ENCODE data around the gene APBA2. TPM values are rescaled to one million over a fixed set of nuclear protein-coding genes. Genes with fewer than 3 reads are reported as not detected.
"Not testable (repeated sequence)": the region's sequence is repeated elsewhere in the genome, so short reads cannot be mapped to it uniquely, and the experiment has no call there.

Gene APBA2
- total and polyA plus RNA-seq, 5 donors = 0.17 to 0.95 (median 0.38) TPM

DNA sequence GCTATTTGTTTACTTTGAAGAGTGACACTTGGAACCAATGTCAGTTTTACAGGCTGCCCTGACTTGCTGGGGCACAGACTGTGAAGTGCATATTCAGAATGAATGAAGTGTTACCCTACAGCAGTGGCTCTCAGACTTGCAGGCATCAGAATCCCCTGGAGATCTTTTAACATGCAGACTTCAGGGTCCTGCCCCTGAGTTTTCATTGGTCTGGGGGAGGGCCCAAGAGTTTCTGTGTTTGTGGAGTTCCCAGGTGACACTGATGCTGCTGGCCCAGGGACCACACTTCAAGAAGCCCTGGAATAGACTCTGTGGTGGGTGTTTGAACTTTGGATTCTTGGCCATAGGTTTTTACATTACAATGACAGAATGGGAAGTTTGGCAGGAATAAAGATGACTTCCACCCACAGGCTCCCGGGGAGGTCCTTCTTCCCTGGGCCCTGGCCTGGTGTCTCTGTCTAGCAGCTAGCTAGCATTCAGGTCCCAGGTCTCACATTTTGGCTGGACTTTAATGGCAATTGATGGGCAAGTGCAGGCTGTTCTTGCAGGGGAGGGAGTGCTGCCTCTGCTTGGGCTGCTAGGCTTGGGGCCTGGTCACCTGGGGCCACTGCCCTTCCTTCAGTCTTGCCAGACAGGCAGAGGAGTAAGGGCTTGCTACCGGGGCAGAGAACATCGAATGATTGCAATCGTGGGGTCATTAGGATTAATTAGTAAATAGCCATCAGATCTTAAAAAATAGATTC, 149.0 kb downstream of the APBA2 start:
- peaks cover 3% of the 10 kb centered on the region for H3K9me3 ChIP-seq (ENCODE audit: control insufficient read depth, low read length)
- WGBS = 81% methylated on average over 4 of the region's 4 CpGs
- ATAC-seq = no peak
- H3K27ac ChIP-seq (ENCODE audit: low read length) = no peak overlapping the region
- no peaks in the 10 kb centered on the region for H3K4me1 ChIP-seq (ENCODE audit: control insufficient read depth, insufficient read depth, low read length)
- H3K27me3 ChIP-seq (ENCODE audit: control insufficient read depth, insufficient read depth) = no peaks in the 10 kb centered on the region
- intact Hi-C loops (cut with DNase I) = no loop called here
- H3K4me3 ChIP-seq (ENCODE audit: low read length) = no peak overlapping the region
- DNase-seq = no peak

DNA sequence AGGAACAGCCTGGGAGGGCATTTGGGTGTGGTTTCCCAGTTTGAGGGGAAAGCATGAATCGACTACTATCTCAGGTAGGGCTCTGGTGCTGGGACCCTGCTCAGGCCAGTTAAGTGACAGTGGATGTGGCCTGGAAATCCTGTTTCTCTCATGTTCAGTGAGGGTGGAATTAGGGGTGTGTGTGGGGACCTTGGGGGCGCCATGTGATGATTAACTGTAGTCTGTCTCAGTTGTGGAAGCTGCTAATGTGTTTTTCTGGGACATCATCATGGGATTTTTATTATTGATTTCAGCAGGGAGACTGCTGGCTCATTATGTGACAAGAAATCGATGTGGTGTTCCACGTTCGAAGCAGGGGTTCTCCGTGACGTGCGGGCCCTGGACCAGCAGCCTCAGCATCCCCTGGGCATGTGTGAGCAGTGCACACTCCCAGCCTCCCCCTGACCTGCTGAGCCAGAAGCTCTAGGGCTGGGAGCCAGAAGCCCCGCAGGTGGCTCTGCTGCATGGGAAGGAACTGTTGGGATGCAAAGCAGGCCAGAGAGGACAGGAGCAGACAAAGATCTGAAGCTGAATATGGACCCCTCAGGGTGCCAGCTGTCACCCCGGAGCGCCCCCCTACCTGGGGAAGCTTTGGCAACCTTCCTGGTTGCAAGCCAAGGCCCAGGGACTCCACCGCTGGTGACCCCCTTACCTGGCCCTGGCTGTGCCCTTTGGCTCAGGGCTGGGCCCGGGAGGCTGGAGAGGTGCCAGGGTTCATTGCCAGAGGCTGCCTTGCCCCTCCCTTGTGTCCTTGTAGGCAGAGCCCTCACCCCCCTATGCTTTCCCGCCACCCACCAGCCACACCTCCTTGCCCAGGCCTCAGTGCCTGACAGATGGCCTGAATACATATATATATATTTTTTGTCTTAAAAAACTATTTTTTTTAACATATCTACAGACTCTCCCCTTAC, 149.8 kb downstream of the APBA2 start:
- Histone ChIP-seq H3K27me3 (ENCODE audit: control insufficient read depth, insufficient read depth) (no peaks in the 10 kb centered on the region), H3K4me3 (ENCODE audit: low read length) (no peak overlapping the region), H3K4me1 (ENCODE audit: control insufficient read depth, insufficient read depth, low read length) (no peaks in the 10 kb centered on the region), H3K9me3 (ENCODE audit: control insufficient read depth, low read length) (peaks cover 3% of the 10 kb centered on the region), H3K27ac (ENCODE audit: low read length) (no peak overlapping the region)
- ATAC-seq (peak in 1 of 2 donors; percentile 16), DNase-seq (no peak)
- intact Hi-C loops (cut with DNase I) = no loop called here
- WGBS = 81% methylated on average over 14 of the region's 14 CpGs

DNA sequence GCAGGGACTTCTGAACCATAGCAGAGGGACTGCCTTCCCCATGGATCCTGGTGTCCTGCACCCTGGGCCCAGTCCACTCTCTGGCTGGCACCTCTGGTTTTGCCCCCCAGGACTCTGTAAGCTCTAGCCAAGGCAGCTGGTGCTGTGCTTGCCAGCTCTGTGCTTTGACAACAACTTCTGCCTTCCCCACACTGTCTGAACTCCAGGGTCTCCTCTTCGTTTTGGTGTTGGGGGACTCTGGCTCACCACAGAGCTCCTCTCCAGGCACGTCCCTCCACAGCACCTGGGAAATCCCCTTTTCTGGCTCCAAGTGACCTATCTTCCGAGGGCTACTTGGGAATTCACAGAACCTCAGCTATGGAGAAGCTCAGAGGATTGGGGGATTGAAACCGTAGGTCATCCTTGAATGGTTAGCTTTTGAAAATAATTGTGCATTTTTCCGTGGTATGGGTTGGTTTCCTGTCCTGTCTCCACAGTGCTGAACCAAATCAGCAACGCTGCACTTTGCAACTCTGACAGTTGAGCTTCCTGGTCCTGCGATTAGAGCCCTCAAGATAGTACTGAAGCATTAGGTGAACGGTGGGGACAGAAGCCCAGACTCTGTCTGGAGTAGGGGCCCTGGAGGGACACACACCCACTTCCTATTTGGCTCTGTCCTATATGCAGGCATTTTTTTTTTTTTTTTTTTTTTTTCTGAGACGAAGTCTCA, 152.4 kb downstream of the APBA2 start:
- ATAC-seq (no peak), DNase-seq (no peak)
- Histone ChIP-seq H3K27ac (ENCODE audit: low read length) (no peak overlapping the region), H3K4me3 (ENCODE audit: low read length) (no peak overlapping the region), H3K9me3 (ENCODE audit: control insufficient read depth, low read length) (peaks cover 3% of the 10 kb centered on the region), H3K4me1 (ENCODE audit: control insufficient read depth, insufficient read depth, low read length) (no peaks in the 10 kb centered on the region), H3K27me3 (ENCODE audit: control insufficient read depth, insufficient read depth) (no peaks in the 10 kb centered on the region)
- 50% methylated on average over 9 of the region's 9 CpGs for WGBS
- intact Hi-C loops (cut with DNase I) = no loop called here

DNA sequence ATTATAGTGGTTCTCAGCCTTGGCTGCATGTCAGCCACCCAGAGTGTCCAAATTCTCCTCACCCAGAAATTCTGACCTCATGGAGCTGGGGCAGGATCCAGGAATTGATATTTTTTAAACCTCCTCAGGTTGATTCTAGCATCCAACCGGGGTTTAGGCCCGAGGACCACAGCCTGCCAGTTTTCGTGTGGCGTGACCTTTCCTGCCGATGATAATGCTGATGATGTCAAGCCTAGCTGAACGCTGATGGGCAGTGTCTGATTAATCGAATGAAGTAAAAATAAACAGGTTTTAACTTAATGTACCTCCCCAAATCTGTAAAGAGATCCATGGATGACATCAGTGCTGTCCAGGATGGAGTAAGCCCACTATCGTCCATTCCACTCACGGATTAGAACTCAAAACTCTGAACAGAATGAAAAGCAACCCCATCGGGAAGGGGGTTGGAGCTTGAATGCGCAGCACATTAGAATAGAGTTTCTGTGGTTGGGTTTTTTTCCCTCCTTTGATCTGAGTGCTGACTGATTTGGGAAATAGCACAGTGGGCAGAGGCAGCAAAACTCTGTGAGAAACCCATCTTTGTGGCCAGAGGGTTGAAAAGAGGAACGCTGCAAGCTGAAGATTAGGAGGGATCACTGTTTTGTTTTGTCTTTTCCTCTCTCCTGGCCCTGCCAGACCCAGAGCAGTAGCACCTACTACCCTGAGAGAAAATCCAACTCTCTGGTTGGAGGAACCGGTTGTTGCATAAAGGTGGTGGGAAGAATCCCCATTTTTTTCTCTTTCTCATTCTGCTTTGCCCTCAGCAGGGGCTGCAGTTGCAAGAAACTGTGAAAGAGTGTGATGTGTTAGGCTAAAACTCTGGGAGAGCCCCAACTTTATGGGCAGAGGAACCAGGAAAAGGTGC, 153.9 kb downstream of the APBA2 start:
- H3K27me3 ChIP-seq (ENCODE audit: control insufficient read depth, insufficient read depth) = no peaks in the 10 kb centered on the region
- ATAC-seq = no peak
- 73% methylated on average over 13 of the region's 13 CpGs for WGBS
- intact Hi-C loops (cut with DNase I) = no loop called here
- DNase-seq = no peak
- H3K27ac ChIP-seq (ENCODE audit: low read length) = no peak overlapping the region
- H3K9me3 ChIP-seq (ENCODE audit: control insufficient read depth, low read length) = peaks cover 3% of the 10 kb centered on the region
- H3K4me1 ChIP-seq (ENCODE audit: control insufficient read depth, insufficient read depth, low read length) = no peaks in the 10 kb centered on the region
- no peak overlapping the region for H3K4me3 ChIP-seq (ENCODE audit: low read length)

DNA sequence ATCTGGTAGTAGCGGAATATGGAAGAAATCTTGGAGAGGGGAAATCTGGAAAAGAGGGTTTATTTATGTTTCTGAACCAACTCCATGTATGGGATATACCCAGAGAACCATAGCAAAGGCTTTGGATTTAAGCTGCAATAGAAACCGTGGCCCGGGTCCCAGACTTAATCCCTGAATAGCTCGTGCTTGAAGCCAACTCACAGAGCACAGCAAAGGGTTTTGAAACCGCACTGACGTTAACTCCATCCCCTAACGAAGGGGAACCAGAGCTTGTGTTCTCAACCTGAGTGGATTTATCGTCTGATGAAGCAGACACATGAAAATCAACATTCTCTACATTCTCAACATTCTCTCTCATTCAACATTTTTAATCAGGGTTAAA, 154.6 kb downstream of the APBA2 start:
- no peak for ATAC-seq
- WGBS = 53% methylated on average over 8 of the region's 8 CpGs
- peaks cover 3% of the 10 kb centered on the region for H3K9me3 ChIP-seq (ENCODE audit: control insufficient read depth, low read length)
- intact Hi-C loops (cut with DNase I) = no loop called here
- no peak overlapping the region for H3K27ac ChIP-seq (ENCODE audit: low read length)
- H3K27me3 ChIP-seq (ENCODE audit: control insufficient read depth, insufficient read depth) = no peaks in the 10 kb centered on the region
- no peak for DNase-seq
- H3K4me3 ChIP-seq (ENCODE audit: low read length) = no peak overlapping the region
- H3K4me1 ChIP-seq (ENCODE audit: control insufficient read depth, insufficient read depth, low read length) = no peaks in the 10 kb centered on the region

DNA sequence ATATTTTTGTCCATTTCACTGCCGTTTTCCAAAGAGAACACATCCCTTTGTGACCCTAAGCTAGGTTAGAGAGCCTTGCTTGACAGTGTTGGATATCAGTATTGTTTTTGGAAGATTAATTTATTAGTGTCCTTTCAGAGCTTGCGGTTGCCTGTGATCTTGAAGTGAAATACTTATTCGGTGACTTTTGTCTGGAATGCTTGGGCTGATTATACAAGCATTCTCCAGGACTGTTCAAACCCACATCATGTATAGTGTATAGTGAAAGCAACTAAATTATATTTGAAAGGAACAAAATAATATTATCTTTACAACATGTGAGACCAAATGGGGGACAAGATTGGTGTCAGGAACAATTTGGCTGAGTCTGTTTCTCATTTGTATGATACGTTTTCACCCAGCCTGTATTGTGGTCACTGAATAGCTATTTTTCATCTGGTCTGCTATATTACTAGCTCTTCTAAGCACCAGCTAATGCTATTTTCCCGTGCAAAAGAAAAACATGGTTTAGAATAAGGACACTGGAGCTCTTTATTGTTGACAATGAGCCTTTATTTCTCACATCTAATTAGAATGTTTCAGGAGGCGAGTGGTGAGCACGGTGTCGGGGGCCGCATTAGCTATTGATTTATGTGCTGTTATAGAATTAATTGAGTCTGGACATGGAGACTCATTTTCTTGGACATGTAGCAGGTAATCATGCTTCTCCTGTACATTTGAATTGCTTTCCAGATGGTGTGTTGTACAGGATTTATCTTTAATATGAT, 158.1 kb downstream of the APBA2 start:
- 78% methylated on average over 9 of the region's 9 CpGs for WGBS
- H3K4me1 ChIP-seq (ENCODE audit: control insufficient read depth, insufficient read depth, low read length) = no peaks in the 10 kb centered on the region
- no peak overlapping the region for H3K4me3 ChIP-seq (ENCODE audit: low read length)
- H3K9me3 ChIP-seq (ENCODE audit: control insufficient read depth, low read length) = no peaks in the 10 kb centered on the region
- ATAC-seq = no peak
- intact Hi-C loops (cut with DNase I) = no loop called here
- no peaks in the 10 kb centered on the region for H3K27me3 ChIP-seq (ENCODE audit: control insufficient read depth, insufficient read depth)
- H3K27ac ChIP-seq (ENCODE audit: low read length) = no peak overlapping the region
- no peak for DNase-seq

DNA sequence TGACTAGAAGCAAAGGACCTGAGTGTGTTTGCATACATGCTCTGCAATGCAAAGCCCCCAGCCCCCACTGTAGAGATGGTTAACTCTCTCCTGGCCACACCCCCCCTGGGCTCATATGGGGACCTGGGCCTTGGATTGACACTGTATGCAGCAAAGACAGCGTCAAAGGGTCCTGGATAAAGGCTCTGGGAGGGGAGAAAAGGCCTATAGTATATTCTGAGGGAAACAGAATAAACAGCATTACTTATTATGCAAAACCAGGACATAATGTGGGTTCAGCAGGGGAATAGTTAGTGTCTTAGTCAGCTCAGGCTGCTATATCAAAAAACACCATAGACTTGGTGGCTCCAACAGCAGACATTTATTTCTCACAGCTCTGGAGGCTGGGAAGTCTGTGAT, 158.7 kb downstream of the APBA2 start:
- H3K27ac ChIP-seq (ENCODE audit: low read length) = no peak overlapping the region
- no peaks in the 10 kb centered on the region for H3K4me1 ChIP-seq (ENCODE audit: control insufficient read depth, insufficient read depth, low read length)
- intact Hi-C loops (cut with DNase I) = no loop called here
- H3K27me3 ChIP-seq (ENCODE audit: control insufficient read depth, insufficient read depth) = no peaks in the 10 kb centered on the region
- H3K9me3 ChIP-seq (ENCODE audit: control insufficient read depth, low read length) = no peaks in the 10 kb centered on the region
- no peak overlapping the region for H3K4me3 ChIP-seq (ENCODE audit: low read length)
- WGBS = 73% methylated on average over 1 of the region's 1 CpG
- DNase-seq (no peak), ATAC-seq (no peak)

DNA sequence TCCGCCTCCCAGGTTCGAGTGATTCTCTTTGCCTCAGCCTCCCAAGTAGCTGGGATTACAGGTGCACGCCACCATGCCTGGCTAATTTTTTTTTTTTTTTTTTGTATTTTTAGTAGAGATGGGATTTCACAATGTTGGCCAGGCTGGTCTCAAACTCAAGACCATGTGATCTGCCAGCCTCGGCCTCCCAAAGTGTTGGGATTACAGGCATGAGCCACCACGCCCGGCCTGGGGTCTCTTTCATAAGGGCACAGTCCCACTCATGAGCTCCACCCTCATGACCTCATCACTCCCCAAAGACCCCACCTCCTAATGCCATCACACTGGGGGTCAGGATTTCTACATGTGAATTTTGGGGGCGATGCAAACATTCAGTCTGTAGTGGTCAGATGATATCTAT, 159.4 kb downstream of the APBA2 start:
- H3K27ac ChIP-seq (ENCODE audit: low read length); intact Hi-C loops (cut with DNase I); H3K4me1 ChIP-seq (ENCODE audit: control insufficient read depth, insufficient read depth, low read length); DNase-seq; ATAC-seq; H3K27me3 ChIP-seq (ENCODE audit: control insufficient read depth, insufficient read depth); H3K9me3 ChIP-seq (ENCODE audit: control insufficient read depth, low read length); H3K4me3 ChIP-seq (ENCODE audit: low read length): not testable (repeated sequence)
- 92% methylated on average over 7 of the region's 7 CpGs for WGBS

DNA sequence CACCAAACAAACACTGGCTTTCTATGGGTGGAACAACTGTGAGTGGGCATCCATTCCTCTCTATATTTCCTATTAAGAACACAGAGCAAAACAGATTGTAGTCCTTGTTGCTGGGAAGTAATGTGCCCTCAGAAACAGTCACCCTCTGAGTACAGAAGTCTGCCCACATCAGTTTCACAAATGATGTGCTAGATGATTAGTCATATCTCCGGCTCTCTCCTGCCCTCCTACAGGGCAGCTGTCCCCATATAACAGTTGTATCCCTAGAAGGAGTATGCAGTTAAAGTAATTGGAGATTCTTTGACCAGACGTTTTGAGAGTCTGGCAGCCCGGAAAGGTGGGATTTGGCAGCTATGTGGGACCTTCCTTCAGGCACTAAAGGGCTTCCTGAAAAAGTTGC, 159.9 kb downstream of the APBA2 start:
- Histone ChIP-seq H3K27me3 (ENCODE audit: control insufficient read depth, insufficient read depth) (no peaks in the 10 kb centered on the region), H3K4me1 (ENCODE audit: control insufficient read depth, insufficient read depth, low read length) (no peaks in the 10 kb centered on the region), H3K4me3 (ENCODE audit: low read length) (no peak overlapping the region), H3K27ac (ENCODE audit: low read length) (no peak overlapping the region), H3K9me3 (ENCODE audit: control insufficient read depth, low read length) (no peaks in the 10 kb centered on the region)
- WGBS = 60% methylated on average over 3 of the region's 3 CpGs
- ATAC-seq (no peak), DNase-seq (no peak)
- intact Hi-C loops (cut with DNase I) = no loop called here

DNA sequence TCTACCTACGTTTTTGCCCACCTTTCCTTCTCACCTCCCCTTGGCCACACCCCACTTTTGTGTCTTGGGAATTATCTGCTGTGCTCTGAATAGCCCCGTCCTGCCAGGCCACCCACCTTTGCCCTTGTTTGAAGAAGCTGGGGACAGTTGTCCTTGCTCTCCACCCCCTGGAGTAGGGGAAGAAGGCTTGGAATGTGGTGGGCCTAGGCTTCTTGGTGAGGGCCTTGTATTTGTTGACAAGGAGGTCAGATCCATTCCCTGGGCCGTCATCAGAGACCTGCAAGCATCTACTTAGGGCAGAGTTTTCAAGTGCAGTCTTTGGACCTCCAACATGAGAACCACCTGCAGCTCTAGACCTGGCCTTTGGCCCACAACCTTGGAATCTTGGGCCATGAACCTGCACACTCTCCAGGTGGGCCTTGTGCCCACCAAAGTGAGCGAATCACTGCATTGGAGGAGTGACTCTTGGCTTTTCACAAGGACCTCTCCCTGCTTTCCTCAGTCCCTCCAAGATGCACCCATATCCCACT, 160.6 kb downstream of the APBA2 start:
- H3K27me3 ChIP-seq (ENCODE audit: control insufficient read depth, insufficient read depth) = no peaks in the 10 kb centered on the region
- no peaks in the 10 kb centered on the region for H3K9me3 ChIP-seq (ENCODE audit: control insufficient read depth, low read length)
- ATAC-seq (no peak), DNase-seq (no peak)
- 77% methylated on average over 4 of the region's 4 CpGs for WGBS
- intact Hi-C loops (cut with DNase I) = no loop called here
- H3K4me3 ChIP-seq (ENCODE audit: low read length) = no peak overlapping the region
- H3K4me1 ChIP-seq (ENCODE audit: control insufficient read depth, insufficient read depth, low read length) = no peaks in the 10 kb centered on the region
- H3K27ac ChIP-seq (ENCODE audit: low read length) = no peak overlapping the region
